GM13977 (cell line): ENCODE data around the gene ARID3A.

ENCODE experiments used
- DNase-seq: peaks from one replicate; pipeline ENCODE4 v3.0.0; 2012; ENCODE audit warnings: low spot score
- CTCF ChIP-seq: IDR thresholded peaks from 2 replicates; pipeline ENCODE4 v1.5.1; 2012; ENCODE audit warnings: mild to moderate bottlenecking, control low read depth; ENCODE audit not compliant: insufficient read depth; ENCODE audit errors: extremely low read depth, missing control alignments
- in situ Hi-C: fragments of 300-500 bp; cut with MboI; formaldehyde crosslinking; loops from one replicate; pipeline ENCODE4 v1.12.0; 2022; ENCODE audit warnings: low sequenced_read_pairs, low pct_unique_long_range_greater_than_20kb, mixed read lengths, inconsistent platforms; ENCODE audit not compliant: unreplicated experiment

ARID3A gene

GRCh38 chr19:990746-991145 lies 64.9 kb downstream of the ARID3A start:
- in situ Hi-C loops: no loop called here
- TF ChIP-seq CTCF: no peak
- no peak for DNase-seq

GRCh38 chr19:991174-991931 lies 65.5 kb downstream of the ARID3A start:
- peak; percentile 80 for DNase-seq
- in situ Hi-C loops: no loop called here
- TF ChIP-seq CTCF: no peak

GRCh38 chr19:991932-992669 lies 66.3 kb downstream of the ARID3A start:
- TF ChIP-seq CTCF: no peak
- no peak for DNase-seq
- in situ Hi-C loops: no loop called here

GRCh38 chr19:992670-993055 lies 66.8 kb downstream of the ARID3A start:
- DNase-seq: no peak
- no peak for TF ChIP-seq CTCF
- in situ Hi-C loops: no loop called here

GRCh38 chr19:993361-993830 lies 67.6 kb downstream of the ARID3A start:
- no peak for TF ChIP-seq CTCF
- in situ Hi-C loops: no loop called here
- DNase-seq: no peak

GRCh38 chr19:993831-994393 lies 68.1 kb downstream of the ARID3A start:
- in situ Hi-C loops: no loop called here
- no peak for TF ChIP-seq CTCF
- no peak for DNase-seq
